Testis (tissue), 2 donors: ENCODE data around the gene RERE.

Source experiments
- CTCF ChIP-seq, 3 experiments: fragments of 450-650 bp in 2 of 3; fragments of 200-600 bp in 1 of 3; sonication (generic) in 1 of 3; IDR thresholded peaks; one replicate each; pipeline ENCODE4 v1.5.1; 2016 to 2019; ENCODE audit warnings: antibody characterized with exemption in 3 of 3, mild to moderate bottlenecking in 2 of 3, moderate library complexity in 1 of 3
- POLR2A ChIP-seq: fragments of 450-650 bp; IDR thresholded peaks from one replicate; pipeline ENCODE4 v1.6.1; 2017; ENCODE audit warnings: antibody characterized with exemption, mild to moderate bottlenecking, moderate library complexity

DNA sequence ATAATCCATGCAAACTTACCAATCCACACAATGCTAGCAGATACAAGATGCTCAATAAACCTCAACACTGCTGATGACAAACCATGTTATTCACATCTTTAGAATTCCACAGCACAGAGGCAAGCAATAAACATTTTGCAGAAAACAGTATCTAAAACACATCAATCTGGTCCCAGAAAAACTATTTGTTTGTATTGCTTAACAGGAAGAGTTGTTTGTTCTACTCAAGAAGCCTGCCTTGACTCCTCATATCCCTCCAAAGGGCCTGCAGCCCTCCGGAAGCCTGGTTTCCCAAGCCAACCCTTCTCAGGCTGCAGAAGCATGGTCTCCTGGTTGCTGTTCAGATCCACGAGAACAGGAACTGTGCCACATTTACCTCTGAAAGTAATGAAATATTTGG lies 139.7 kb downstream of the RERE start:
- no peak for TF ChIP-seq CTCF (IDR thresholded peaks at IDR 0.05)
- TF ChIP-seq POLR2A: no peak
